Esophagus muscularis mucosa (tissue), 4 donors: ENCODE results near the gene TMCC1.

ENCODE experiments used
- EP300 ChIP-seq: sonication (generic); formaldehyde crosslinking; IDR thresholded peaks from one replicate; pipeline ENCODE4 v1.6.1; 2017; ENCODE audit warnings: antibody characterized with exemption
- POLR2A ChIP-seq: fragments of 450-650 bp; IDR thresholded peaks from one replicate; pipeline ENCODE4 v1.6.1; 2017; ENCODE audit warnings: antibody characterized with exemption, moderate library complexity, mild to moderate bottlenecking, low read depth
- POLR2AphosphoS5 ChIP-seq, 2 donors: sonication (generic); formaldehyde crosslinking; IDR thresholded peaks; one replicate each; pipeline ENCODE4 v1.6.1; 2017; ENCODE audit warnings: antibody characterized with exemption in 2 of 2
- TF ChIP-seq, protein P1 (sequence below), 3 experiments: fragments of 200-600 bp in 2 of 3; fragments of 450-650 bp in 1 of 3; sonication (generic) in 2 of 3; IDR thresholded peaks; one replicate each; pipeline ENCODE4 v1.5.1; 2017 to 2019; ENCODE audit warnings: antibody characterized with exemption in 3 of 3, mild to moderate bottlenecking in 2 of 3, moderate library complexity in 1 of 3

DNA sequence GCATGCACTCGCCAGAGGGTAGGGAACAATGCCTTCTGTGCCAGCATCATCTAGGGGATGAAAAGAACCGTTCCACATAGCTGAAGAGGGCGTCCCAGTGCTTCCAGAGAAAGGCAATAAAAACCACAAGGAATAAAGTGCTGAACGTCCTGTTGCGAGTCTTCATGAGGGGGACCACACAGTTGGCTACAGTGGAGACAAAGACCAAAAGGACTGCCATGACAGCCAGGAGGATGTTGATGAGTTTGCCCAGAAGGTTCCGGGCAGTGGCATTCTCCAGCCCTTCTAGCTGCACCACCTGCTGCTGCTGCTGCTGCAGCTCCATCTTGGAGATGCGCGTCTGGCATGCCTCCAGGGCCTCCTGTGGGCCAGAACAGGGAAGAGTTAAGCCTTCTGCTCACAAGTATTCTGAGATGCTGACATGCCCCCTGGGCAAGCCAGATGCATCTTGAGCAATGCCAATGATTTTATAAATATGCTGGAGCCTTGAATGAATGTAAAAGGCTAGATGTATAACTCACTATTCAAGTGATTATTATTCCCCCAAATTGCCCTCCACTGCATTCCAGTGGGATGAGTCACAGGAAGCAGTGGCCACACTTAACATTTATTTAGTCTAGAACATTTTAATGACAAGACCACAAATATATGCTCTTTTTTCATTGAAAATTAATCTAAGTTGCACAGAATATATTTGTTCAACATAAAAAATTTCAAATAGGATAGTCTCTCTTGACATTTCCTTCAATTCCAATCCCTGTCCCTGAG lies 241.9 kb downstream of the TMCC1 start:
- TF ChIP-seq EP300 (no peak), POLR2AphosphoS5 (IDR thresholded peaks at IDR 0.05) (no peak), POLR2A (no peak)
- TF ChIP-seq, protein P1, sequence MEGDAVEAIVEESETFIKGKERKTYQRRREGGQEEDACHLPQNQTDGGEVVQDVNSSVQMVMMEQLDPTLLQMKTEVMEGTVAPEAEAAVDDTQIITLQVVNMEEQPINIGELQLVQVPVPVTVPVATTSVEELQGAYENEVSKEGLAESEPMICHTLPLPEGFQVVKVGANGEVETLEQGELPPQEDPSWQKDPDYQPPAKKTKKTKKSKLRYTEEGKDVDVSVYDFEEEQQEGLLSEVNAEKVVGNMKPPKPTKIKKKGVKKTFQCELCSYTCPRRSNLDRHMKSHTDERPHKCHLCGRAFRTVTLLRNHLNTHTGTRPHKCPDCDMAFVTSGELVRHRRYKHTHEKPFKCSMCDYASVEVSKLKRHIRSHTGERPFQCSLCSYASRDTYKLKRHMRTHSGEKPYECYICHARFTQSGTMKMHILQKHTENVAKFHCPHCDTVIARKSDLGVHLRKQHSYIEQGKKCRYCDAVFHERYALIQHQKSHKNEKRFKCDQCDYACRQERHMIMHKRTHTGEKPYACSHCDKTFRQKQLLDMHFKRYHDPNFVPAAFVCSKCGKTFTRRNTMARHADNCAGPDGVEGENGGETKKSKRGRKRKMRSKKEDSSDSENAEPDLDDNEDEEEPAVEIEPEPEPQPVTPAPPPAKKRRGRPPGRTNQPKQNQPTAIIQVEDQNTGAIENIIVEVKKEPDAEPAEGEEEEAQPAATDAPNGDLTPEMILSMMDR (IDR thresholded peaks at IDR 0.05), result no peak
